GM21737 (cell line): ENCODE measurements around the gene GPR179.

ENCODE experiments used
- ATAC-seq: cut with Tn5 transposase; IDR thresholded peaks from one replicate; pipeline ENCODE4 v1.9.1; 2021; ENCODE audit warnings: mild to moderate bottlenecking, moderate library complexity; ENCODE audit not compliant: unreplicated experiment

The GPR179 gene

DNA sequence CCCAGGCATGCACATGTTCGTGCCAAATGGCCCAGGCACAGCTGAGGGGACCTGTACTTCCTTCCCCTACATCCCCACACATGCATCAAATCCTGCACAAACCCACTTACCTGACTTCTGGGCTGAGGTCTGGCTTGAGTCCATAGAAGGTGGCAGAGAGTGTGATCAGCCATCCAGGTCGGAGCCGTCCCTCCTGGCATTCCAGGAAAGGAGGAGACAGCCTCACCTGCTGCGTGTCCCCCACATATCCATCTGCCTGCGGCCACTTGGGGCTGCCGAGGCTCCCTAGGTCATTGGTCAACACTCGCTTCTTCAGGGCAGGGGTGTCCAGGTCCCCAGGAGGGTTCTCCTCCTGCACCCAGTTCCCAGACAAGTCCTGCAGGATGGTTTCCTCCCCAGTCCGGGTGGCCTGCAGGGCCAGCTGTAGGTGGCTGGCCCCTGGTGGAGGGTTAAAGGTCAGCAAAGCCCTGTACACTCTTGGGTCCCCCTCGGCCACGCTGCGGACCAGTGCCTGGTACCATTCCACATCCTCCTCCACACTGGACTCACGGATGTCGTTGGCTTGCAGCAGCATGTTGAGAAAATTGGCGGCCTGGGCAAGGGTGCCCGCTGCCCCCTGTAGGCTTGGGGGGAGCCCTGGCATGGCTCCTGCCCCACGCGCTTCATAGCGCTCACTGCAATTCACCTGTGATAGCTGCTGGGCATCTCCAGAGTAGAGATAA, 709 bp downstream of the GPR179 start:
- ATAC-seq, result no peak

DNA sequence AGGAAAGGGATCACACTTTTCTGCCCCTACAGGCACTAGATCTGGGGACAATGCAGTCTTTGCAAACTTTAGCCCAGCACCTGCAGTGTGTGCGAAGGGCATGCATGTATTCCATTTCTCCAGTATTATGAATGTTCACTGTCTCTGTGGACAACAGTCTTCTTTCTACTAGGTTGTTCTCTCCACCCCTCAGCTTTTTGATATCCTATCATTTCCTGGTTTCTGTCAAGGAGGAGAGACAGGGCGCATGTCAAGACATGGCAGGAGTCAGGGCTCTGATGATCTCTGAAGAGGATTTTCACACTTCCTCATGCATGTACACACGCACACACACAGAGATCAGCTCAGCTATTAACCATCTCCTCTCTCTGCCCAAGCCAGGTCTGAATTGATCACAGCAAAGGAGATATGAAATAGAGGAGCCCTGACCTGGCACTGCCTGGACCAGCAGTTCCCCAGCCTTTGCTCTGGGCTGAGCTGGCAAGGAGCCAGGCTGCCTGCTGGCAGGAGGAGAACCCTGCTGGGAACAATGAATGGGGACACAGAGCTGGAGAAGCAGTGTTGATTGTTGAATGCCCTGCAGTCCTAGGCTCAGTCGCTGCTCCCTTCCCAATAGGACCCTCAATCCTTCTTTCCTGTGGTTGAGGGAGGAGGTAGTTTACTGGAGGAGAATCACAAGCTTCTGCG, 2.6 kb downstream of the GPR179 start:
- ATAC-seq, result no peak

DNA sequence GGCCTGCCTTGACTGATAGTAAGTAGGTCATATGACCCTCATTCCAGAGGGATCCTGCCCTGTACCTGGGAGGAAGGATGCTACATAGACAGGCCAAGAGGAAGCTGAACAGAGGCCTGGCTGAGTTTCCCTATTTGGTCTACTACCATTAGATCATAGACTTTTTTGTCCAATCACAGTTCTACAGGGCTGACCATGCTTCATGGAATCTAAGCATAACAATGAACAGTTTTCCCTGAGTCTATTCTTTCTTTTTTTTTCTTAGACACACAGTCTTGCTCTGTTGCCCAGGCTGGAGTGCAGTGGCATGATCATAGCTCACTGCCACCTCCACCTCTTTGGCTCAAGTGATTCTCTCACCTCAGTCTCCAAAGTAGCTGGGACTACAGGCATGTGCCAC, 3.9 kb downstream of the GPR179 start:
- ATAC-seq, result no peak

DNA sequence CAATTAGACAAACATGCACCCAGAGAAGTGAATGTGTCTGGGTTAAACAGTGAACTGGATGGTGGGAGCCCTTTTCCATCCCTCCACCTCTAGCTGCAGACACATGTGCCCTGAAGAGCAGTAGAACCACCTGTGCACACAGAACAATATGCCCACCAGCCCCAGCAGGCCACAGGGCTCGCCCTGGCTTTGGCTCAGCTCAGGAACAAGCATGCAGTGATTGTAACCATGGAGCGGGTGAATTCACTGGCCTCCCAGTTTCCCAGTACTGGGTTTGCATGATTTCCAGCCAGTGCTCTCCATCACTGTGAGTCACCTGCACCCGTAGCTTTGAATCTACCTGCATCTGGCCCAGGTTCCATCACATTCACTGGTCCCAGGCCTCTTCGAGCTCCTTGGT, 5.2 kb downstream of the GPR179 start:
- no peak for ATAC-seq

DNA sequence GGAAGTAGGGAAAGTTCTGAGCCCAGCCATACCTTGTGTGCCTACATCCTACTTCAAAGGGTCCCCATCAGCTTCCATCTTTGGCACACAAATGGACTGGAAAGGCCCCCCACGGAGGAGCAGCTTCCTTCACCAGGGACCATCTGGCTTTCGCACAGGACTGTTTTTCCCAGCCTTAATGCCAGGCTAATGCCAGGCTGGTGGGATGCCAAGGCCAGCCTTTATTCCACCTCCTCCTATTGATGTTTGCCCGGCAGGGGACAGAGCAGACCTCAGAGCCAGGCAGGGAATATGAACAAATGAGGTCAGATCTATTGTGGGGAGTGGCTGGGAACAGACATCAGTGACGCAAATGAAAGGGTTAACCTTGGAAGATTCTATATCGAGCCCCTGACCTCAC, 5.7 kb downstream of the GPR179 start:
- no peak for ATAC-seq

DNA sequence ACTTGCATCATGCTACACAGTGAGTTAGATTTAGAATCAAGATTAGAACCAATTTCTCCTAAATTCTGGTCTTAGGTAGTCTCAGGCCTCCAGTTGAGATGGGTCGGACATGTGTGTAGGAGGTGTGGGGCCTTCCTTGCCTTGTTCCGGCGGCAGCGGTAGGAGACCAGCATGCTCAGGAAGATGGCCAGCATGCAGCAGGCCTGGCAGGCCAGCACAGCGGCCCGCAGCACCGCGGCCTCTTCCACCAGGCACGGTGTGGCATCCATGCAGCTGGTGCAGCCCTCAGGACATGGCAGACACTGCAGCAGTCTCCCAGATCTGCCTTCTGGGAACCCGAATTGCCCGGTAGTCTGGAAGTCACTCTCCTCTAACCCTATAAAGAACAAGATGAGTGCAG, 6.9 kb downstream of the GPR179 start:
- ATAC-seq, result no peak

DNA sequence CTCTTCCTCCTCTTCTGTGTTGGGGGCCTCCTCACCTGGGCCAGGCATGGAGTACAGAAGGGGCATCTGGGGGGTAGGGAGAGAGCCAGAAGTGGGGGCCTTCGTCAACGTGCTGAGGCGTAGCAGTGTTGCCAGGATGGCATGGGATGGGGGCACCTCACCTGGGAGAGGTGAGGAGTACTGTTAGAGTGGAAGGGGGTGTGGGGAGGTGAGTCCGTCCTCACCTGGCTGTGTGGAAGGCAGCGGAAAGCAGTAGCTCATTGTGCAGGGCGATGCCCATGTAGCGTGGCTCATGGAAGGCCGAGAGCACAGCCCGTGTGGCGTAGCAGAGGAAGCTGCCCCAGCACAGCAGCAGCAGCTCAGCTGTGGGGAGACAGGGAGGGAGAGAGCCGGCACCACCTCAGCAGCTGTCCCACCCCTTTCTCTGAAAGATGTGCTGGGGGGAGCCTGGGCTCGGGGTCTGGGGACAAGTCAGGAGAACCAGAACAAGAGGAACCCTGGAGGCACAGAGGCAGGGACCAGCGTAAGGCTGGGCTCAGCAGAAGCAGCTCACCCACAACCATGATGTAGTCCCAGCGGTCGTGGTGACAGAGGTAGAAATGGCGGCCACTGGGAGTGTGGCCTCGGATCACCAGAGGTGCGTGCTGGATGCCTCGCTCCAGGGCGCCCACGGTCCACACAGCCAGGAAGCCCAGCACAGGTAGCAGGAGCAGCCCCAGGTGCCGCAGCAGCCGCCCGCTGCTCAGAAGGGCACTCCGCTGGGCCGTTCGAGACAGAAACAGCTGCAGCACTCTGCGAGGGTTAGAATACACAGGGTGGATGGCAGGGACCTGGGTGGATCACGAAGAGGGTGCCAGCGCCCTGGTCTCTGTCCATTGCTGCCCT, 9.0 kb downstream of the GPR179 start:
- ATAC-seq, result no peak

DNA sequence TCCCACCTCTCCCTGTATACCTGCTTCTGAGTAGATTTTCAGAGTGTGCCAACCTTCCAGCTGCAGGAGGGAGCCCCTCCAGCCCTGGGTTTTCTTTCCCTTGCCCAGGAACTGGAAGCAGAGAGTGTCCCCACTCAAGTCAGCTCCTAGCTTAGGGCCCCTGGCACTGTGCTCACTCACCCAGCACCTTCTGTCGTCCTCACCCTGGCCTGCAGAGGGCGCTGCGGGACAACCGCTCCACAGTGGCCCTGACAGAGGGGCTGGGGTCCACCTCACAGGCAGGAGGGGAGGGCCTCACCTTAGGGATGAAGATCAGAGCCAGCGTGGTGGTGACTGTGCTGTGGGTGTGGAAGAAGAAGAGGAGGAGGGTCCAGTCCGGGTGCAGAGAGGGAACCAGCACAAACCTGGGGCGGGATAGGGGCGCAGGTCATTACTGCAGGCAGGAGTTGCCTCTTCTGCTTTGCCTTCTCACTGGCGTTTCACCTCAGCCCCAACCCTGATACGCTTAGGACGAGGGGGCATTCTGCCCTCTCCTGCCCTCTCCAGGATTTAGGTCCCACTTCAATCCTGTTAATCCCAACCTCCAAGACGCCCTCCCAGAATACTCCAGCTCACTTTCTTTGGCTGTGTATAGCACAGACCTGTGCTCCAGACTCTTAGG, 10.0 kb downstream of the GPR179 start:
- no peak for ATAC-seq

DNA sequence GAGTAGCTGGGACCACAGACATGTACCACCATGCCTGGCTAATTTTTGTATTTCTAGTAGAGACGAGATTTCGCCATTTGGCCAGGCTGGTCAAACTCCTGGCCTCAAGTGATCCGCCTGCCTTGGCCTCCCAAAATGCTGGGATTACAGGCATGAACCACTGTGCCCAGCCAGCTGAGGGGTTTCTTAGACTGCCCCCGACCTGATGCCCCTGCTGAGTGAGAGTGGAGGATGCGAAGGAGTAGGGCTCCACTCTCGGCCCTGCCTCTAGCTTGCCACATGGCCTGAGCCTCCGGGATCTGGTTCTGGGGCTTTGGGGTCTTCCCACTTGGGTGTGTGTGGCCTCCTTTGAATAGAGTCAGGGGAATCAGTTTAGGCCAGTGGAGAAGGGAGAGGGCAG, 11.0 kb downstream of the GPR179 start:
- ATAC-seq, result no peak

DNA sequence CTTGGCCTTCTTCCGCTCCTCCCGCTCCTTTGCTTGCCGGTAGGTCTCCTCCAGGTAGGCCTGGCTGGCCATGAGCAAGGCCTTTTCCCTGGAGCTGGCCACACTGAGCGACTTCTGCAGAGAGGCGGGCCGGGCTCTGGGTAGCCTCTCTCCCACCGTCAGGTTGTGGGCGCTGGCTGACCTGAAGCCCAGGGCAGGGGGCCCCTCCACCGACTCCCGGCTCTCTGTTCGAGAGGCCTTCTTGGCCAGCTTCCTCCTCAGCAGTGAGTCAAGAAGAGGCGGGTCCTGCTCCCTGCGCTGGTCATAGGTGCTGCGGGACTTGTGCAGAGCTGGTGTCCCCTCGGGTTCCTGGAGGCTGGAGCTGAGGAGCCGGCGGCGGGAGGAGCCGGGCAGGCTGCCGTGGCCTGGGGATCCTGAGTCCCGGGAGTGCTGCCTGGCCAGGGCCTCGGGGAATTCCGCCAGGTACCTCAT, 12.8 kb downstream of the GPR179 start:
- ATAC-seq, result no peak

DNA sequence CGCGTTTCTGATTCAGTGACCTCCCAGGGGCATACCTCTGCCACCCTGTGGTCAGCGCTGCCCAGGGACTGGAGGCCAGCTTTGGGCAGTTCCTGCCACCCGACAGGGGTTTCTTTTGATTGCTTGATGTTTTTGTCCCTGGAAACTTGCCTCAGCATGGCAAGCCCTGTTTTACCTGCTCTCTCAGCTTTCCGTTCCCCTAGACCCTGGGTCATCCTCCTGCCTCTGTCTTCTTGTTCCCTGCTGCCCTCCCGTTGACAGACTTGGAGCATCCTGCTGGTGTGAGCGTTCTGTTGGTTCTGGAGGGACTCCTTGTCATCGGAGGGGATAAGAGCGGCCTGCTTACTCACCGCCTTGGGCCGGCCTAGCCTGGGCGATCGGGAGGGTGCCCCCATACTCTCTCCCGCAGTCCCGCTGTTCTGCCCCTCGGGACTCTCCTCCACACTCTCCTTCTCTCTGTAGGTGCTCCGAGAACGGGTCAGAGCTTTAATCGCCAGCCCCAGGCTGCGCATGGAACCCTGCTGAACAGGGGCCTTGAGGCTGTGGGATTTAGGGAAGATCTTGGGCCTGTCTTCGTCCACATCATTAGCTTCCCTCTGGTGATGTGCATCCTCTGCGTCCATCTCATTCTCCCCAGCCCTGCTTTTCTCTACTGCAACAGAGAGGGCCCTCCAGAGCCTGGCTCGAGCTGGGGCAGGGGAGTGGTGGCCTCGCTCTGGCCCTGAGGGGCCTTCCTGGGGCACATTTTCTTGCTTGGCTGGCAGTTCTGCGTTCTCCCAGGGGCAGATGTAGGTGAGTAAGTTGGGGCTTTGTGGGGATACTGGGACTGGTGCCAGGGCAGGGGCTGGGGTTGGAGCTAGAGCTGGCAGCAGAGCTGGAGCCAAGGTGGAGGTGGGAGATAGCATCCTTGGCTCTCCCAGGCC, 13.7 kb downstream of the GPR179 start:
- ATAC-seq, result no peak

DNA sequence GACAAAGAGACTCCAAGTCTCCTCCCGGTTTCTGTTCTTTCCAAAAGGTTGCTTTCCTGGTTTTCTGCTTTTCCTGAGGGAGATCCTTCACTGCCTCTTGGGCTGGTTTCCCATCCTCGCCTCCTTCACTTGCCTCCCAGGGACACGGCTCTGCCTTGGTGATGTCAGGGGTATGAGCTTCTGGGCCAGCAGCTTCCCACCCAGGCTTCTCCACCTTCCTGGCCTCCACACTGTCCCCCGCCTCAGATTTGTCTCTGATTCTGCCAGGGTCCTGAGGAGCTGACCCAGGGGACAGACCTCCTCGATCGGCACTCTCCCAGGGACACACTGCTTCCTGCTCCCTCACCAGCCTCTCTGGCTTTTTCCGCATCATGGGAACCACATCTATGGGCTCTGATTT, 14.5 kb downstream of the GPR179 start:
- no peak for ATAC-seq

DNA sequence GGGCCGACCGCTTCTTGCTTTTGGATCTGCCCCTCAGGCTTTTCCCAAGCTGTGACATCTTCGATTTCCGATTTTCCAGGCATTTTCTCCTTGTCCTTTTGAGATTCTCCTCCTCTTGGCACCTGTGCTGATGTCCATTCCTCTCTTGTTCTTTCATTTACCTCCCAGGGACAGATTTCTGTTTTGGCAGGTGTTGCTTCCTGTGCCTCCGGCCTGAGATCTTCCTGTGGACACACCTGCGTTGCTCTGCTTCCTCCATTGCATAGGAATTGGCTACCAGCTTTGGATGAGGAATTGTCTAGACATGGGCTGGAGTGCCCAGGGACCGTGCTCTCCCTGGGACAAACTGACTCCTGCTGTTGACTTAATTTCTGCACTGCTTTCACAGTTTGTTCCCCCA, 15.1 kb downstream of the GPR179 start:
- no peak for ATAC-seq

DNA sequence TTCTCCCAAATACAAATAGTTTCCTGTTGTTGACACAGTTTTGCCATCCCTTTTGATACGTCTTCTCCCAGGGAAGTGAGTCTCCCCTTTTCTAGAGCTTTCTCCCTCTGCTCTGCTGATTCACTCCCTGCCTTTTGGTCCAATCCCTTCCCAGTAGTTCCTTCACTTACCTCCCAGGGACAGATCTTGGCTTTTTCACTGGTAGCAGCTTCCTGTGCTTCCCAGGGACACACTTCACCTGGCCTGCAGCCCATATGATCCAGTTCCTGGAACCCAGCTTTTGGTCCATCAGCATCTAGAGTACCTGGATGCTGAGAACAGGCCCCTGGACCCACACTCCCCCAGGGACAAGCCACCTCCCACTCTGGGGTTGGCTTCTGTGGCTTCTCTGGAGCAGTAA, 15.8 kb downstream of the GPR179 start:
- ATAC-seq, result no peak

DNA sequence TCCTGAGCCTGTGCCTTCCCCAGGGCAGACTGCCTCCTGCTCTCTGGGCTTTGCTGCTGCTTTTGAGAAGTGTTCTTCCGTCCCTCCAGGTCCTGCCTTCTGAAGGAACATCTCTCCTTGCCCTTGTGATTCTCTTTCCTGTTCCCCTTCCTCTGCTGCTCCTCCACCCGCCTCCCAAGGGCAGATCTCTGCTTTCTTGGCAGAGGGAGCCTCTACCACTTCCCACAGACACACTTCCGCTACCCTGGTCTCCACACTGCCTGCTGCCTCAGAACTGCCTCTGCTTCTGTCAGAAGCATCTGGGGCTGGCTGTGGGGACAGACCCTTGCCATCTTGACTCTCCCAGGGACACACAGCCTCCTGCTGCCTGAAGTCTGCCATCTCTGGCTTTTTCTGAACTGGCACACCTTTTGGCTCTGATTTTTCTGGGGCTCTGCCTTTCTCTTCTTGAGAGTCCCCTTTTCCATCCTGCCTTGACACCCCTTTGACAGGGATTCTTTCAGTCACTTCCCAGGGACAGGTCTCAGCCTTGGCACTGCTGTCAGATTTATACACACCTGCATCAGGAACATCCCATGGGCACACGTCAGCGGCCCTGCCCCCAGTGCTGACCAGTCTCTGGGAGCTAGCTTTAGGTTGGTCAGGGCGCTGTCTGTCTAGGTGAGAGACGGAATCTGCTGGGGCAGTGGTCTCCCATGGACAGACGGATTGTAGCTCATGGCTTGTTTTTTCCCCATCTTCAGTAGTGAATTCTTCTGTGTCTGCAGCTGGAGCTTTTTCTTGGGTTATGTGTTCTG, 16.6 kb downstream of the GPR179 start:
- ATAC-seq, result no peak

DNA sequence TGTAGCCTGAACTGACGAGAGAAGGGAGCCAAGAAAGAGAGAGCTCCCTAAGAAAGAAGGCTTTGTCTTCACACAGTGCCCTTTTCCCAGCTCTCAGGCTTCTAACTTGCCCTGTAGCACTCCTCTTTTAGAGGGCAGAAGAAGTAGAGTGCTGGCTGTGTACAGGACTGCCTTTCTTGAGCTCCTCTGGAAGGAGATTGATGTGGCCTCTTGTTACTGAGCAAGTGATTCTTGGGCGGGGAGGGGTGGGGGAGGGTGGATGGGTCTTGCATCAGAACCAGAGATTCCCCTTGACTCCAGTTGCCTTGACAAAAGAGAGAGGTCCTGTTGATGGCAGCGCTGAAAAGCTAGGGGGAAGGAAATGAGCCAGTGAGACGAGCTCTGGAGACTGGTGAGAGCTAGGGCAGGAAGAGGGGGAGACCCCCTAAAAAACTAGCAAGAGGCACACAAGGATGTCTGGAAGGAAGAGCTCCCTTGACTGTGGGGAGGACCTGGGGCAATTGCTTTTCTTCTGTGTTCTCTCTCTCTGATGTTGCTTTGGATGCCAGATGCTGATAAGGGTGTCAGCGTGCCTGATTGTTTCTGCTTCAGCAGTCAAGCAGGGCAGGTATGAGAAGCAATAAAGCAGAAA, 18.4 kb downstream of the GPR179 start:
- no peak for ATAC-seq

DNA sequence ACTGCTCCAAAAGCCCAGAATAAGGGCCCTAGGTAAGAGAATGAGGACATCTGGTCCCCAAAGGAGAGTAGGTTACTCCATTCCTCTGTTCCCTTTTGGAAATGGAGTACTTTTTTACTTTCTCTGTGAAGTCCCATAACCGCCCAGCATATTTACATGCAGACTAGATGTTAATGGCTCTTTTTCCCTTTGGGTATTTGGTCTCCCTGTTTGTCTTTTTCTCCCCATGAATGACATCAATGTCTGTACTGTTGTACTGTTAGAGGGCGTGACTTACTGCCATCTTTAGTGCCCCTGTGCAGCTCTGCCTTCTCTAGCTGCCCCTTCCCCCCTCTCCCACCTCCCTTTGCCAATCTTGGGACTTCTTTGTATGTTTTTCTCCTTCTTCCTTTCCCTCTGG, 19.0 kb downstream of the GPR179 start:
- no peak for ATAC-seq

DNA sequence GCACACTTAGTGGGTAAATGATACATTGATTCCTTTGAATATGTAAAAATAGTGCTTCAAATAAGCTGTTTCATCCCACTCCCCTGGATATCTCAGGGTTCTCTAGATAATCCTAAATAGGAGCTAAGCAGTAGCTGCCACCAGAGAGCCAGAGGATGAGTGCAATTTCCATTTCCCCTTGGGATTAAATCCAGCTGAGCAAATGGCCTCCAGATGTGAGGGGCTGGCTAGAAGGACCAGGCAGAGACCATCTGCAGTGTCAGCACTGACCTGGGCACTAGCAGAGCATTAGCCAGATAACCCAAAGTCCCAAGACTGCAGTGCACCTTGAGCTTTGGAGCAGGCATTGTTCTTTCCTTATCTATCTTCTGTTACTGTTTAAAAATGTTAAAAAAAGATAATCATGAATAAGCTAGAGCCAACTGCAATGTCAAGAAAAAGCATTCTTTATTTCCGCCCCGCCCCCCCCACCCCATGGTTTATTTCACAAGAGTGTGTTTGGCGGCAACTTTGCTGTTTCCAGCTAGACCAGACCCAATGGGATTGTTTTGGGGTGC, 19.5 kb downstream of the GPR179 start:
- ATAC-seq, result no peak

DNA sequence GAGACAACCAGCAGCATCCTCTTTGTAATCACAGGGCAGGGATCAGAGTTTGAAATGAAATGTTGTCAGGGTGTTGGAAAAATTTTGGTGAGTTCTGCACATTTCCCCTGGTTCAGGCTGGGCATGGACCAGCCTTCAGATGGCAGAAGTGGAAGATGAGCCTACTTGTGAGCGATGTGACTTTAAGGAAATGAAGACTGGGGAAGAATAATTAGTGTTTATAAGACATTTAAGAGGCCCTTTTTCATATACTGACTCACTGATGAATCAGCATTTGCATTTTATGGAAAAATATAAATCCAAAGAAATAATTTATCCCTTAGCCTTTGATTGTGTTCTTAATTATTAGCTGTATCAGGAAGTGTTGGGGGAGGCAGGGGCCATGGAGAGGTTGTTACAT, 20.9 kb downstream of the GPR179 start:
- no peak for ATAC-seq
